GM23338 (cell line): ENCODE data around the gene ATG4B. TPM values are rescaled to one million over a fixed set of nuclear protein-coding genes. Genes with fewer than 3 reads are reported as not detected.

ENCODE experiments used
- ATAC-seq: fragments of 200-7000 bp; cut with Tn5 transposase; 3 replicates; pipeline ENCODE4 v1.9.1; 2020
- DNase-seq: peaks from one replicate; pipeline ENCODE4 v3.0.0-alpha.2; 2015; ENCODE audit warnings: low spot score
- H2AFZ ChIP-seq: fragments of 200-600 bp; sonication (generic); 2 replicates; pipeline ENCODE4 v1.8.0; 2016; ENCODE audit warnings: antibody characterized with exemption, mild to moderate bottlenecking, moderate library complexity
- H3F3A ChIP-seq: fragments of 200-600 bp; sonication (generic); replicated peaks from 2 replicates; pipeline ENCODE4 v1.8.0; 2017; ENCODE audit warnings: antibody characterized with exemption, mixed run types, low read depth
- H3K27ac ChIP-seq: fragments of 200-600 bp; sonication (generic); 2 replicates; pipeline ENCODE4 v1.6.1; 2016; ENCODE audit warnings: low read depth
- H3K27me3 ChIP-seq: fragments of 200-600 bp; sonication (generic); 2 replicates; pipeline ENCODE4 v1.8.0; 2016; ENCODE audit warnings: mild to moderate bottlenecking, mixed run types, moderate library complexity; ENCODE audit not compliant: insufficient read depth
- H3K36me3 ChIP-seq: fragments of 200-600 bp; sonication (generic); 2 replicates; pipeline ENCODE4 v1.8.0; 2016; ENCODE audit warnings: mild to moderate bottlenecking; ENCODE audit not compliant: insufficient read depth
- H3K4me1 ChIP-seq: fragments of 200-600 bp; sonication (generic); 2 replicates; pipeline ENCODE4 v1.8.0; 2016; ENCODE audit warnings: mild to moderate bottlenecking, moderate library complexity; ENCODE audit not compliant: insufficient read depth
- H3K4me2 ChIP-seq: fragments of 200-600 bp; sonication (generic); 2 replicates; pipeline ENCODE4 v1.7.1; 2017; ENCODE audit warnings: mixed run types
- H3K4me3 ChIP-seq: fragments of 200-600 bp; sonication (generic); 2 replicates; pipeline ENCODE4 v1.6.1; 2016; ENCODE audit warnings: mixed run types
- H3K79me2 ChIP-seq: fragments of 200-600 bp; sonication (generic); replicated peaks from 2 replicates; pipeline ENCODE4 v1.8.0; 2017; ENCODE audit warnings: mild to moderate bottlenecking; ENCODE audit not compliant: insufficient read depth
- H3K9me2 ChIP-seq: fragments of 200-600 bp; sonication (generic); 2 replicates; pipeline ENCODE4 v1.8.0; 2017; ENCODE audit not compliant: insufficient read depth
- H4K20me1 ChIP-seq: fragments of 200-600 bp; sonication (generic); replicated peaks from 2 replicates; pipeline ENCODE4 v1.8.0; 2017; ENCODE audit warnings: mild to moderate bottlenecking; ENCODE audit not compliant: insufficient read depth
- H3K27ac Mint-ChIP-seq: 2 replicates; pipeline ENCODE4 v1.8.0; 2020; ENCODE audit warnings: inconsistent platforms, mild to moderate bottlenecking, moderate library complexity, mixed read lengths
- H3K27me3 Mint-ChIP-seq: 3 replicates; pipeline ENCODE4 v1.8.0; 2022; ENCODE audit warnings: low read depth, mild to moderate bottlenecking, moderate library complexity, mixed read lengths, inconsistent platforms; ENCODE audit not compliant: insufficient read depth, poor library complexity
- H3K36me3 Mint-ChIP-seq: 3 replicates; pipeline ENCODE4 v1.8.0; 2021; ENCODE audit warnings: low read depth, mild to moderate bottlenecking, inconsistent platforms, moderate library complexity, mixed read lengths
- H3K4me1 Mint-ChIP-seq: 3 replicates; pipeline ENCODE4 v1.8.0; 2020; ENCODE audit warnings: mild to moderate bottlenecking, inconsistent platforms, mixed read lengths
- H3K4me3 Mint-ChIP-seq: 3 replicates; pipeline ENCODE4 v1.8.0; 2021; ENCODE audit warnings: moderate library complexity, mild to moderate bottlenecking, inconsistent platforms, mixed read lengths
- H3K9me3 Mint-ChIP-seq: 3 replicates; pipeline ENCODE4 v1.8.0; 2020; ENCODE audit warnings: moderate library complexity, mild to moderate bottlenecking, inconsistent platforms, mixed read lengths
- CREB1 ChIP-seq: fragments of 250-450 bp; sonication (Bioruptor Pico); IDR thresholded peaks from 2 replicates; pipeline ENCODE4 v1.5.0; 2020; ENCODE audit warnings: low read depth, mild to moderate bottlenecking, moderate library complexity
- CTCF ChIP-seq, 2 experiments: fragments of 200-600 bp in 1 of 2; sonication (generic) in 1 of 2; conservative IDR thresholded peaks; 2 replicates each; pipeline versions ENCODE4 v1.5.1 to v1.6.1; 2016 to 2017; ENCODE audit warnings: antibody characterized with exemption in 2 of 2, low read depth in 2 of 2, mild to moderate bottlenecking in 2 of 2, moderate library complexity in 1 of 2
- ETS1 ChIP-seq: IDR thresholded peaks from 2 replicates; pipeline ENCODE4 v1.6.1; 2016; ENCODE audit warnings: antibody characterized with exemption
- EZH2 ChIP-seq: fragments of 200-600 bp; sonication (generic); IDR thresholded peaks from one replicate; pipeline ENCODE4 v1.8.0; 2017; ENCODE audit warnings: antibody characterized with exemption, mild to moderate bottlenecking, low read depth; ENCODE audit not compliant: unreplicated experiment
- EZH2phosphoT487 ChIP-seq: fragments of 200-600 bp; sonication (generic); IDR thresholded peaks from one replicate; pipeline ENCODE4 v1.8.1; 2018; ENCODE audit warnings: antibody characterized with exemption; ENCODE audit not compliant: unreplicated experiment
- JUNB ChIP-seq: IDR thresholded peaks from one replicate; pipeline ENCODE4 v1.6.1; 2016; ENCODE audit warnings: antibody characterized with exemption; ENCODE audit not compliant: unreplicated experiment
- NANOG ChIP-seq: IDR thresholded peaks from 2 replicates; pipeline ENCODE4 v1.6.1; 2016; ENCODE audit warnings: antibody characterized with exemption, borderline replicate concordance
- POLR2AphosphoS5 ChIP-seq: IDR thresholded peaks from 2 replicates; pipeline ENCODE4 v1.6.1; 2016; ENCODE audit warnings: antibody characterized with exemption, low read depth
- REST ChIP-seq: IDR thresholded peaks from one replicate; pipeline ENCODE4 v1.6.1; 2018; ENCODE audit warnings: antibody characterized with exemption; ENCODE audit not compliant: unreplicated experiment
- STAT1 ChIP-seq: IDR thresholded peaks from one replicate; pipeline ENCODE4 v1.6.1; 2016; ENCODE audit warnings: antibody characterized with exemption; ENCODE audit not compliant: unreplicated experiment
- ZNF114 ChIP-seq: fragments of 250-450 bp; sonication (Bioruptor Pico); IDR thresholded peaks from 2 replicates; pipeline ENCODE4 v1.5.0; 2020; ENCODE audit warnings: mild to moderate bottlenecking, moderate library complexity
- ZNF331 ChIP-seq: fragments of 250-450 bp; sonication (Bioruptor Pico); IDR thresholded peaks from 2 replicates; pipeline ENCODE4 v1.5.0; 2020; ENCODE audit warnings: low read depth, mild to moderate bottlenecking, moderate library complexity
- ZNF462 ChIP-seq: fragments of 250-450 bp; sonication (Bioruptor Pico); IDR thresholded peaks from 2 replicates; pipeline ENCODE4 v1.5.0; 2020; ENCODE audit warnings: mild to moderate bottlenecking, moderate library complexity
- polyA plus RNA-seq: library from polyadenylated mRNA; unstranded; fragments of >200 nt; fragmentation: Nextera tagmentation; extraction: Ambion mirVana; gene quantifications from 2 replicates; pipeline ENCODE4 v1.2.1, GENCODE V29; 2016
- total RNA-seq: library from RNA; depleted of rRNA; stranded (reverse); fragments of >200 nt; shearing (Covaris generic); gene quantifications from 2 replicates; pipeline ENCODE4 v1.2.3, GENCODE V29; 2014

The ATG4B gene
- total and polyA plus RNA-seq, 2 experiments from 2014 or later: 102 to 104 TPM

GRCh38 chr2:241652142-241652541, 14.6 kb downstream of the ATG4B start:
- Mint-ChIP-seq H3K4me3 (no peak overlapping the region), H3K27me3 (peaks cover 5% of the 10 kb centered on the region), H3K36me3 (peaks cover 56% of the 10 kb centered on the region), H3K4me1 (peaks cover 26% of the 10 kb centered on the region), H3K9me3 (no peaks in the 10 kb centered on the region; the same call in 2 of the 3 replicates), H3K27ac (no peak overlapping the region)
- no peak overlapping the region for H3K27ac ChIP-seq
- ATAC-seq: no peak
- H3K79me2 ChIP-seq: peaks cover 57% of the 10 kb centered on the region
- no peak for DNase-seq
- H3K4me1 ChIP-seq: peaks cover 19% of the 10 kb centered on the region
- H3F3A ChIP-seq: no peaks in the 10 kb centered on the region
- no peaks in the 10 kb centered on the region for H3K27me3 ChIP-seq
- peaks cover 39% of the 10 kb centered on the region for H4K20me1 ChIP-seq
- no peak overlapping the region for H2AFZ ChIP-seq
- H3K4me2 ChIP-seq: no peak overlapping the region
- no peak for TF ChIP-seq CREB1 (CRISPR knock-in tag)
- TF ChIP-seq JUNB: no peak
- no peak for TF ChIP-seq POLR2AphosphoS5
- TF ChIP-seq ZNF462: no peak
- TF ChIP-seq STAT1: no peak
- TF ChIP-seq REST: no peak
- no peak for TF ChIP-seq ZNF114
- TF ChIP-seq EZH2phosphoT487: no peak
- TF ChIP-seq ZNF331: no peak
- TF ChIP-seq EZH2: no peak
- TF ChIP-seq NANOG: no peak
- TF ChIP-seq CTCF (conservative IDR thresholded peaks at IDR 0.05; ENCODE audit: low read depth in 2 of 2): no peak
- TF ChIP-seq ETS1: no peak
- H3K4me3 ChIP-seq: no peak overlapping the region
- H3K36me3 ChIP-seq: peaks cover 6% of the 10 kb centered on the region
- no peaks in the 10 kb centered on the region for H3K9me2 ChIP-seq
